ENCODE measurements around the gene CELF4. TPM values are rescaled to one million over a fixed set of nuclear protein-coding genes. Genes with fewer than 3 reads are reported as not detected.
A peak's percentile ranks its signal among the peaks of the same experiment; 100 is the strongest.

CELF4 gene
- total and polyA plus RNA-seq, 2 of the 4 experiments (the other 2 are of a cell fraction): not detected

- Histone ChIP-seq H2AK9ac (replicated peaks; ENCODE audit: low read depth, low read length, poor library complexity) (no peak overlapping the region), H3K27ac (ENCODE audit: insufficient read depth, low read length) (no peak overlapping the region), H4K20me1 (ENCODE audit: insufficient read depth, low read length) (no peaks in the 10 kb centered on the region), H4K5ac (ENCODE audit: low read depth, low read length) (no peak overlapping the region), H3K9me3 (ENCODE audit: control insufficient read depth, insufficient read depth, low read length) (no peaks in the 10 kb centered on the region), H2AK5ac (ENCODE audit: low read depth, low read length) (no peak overlapping the region), H3K4me3 (ENCODE audit: insufficient read depth, low read depth, low read length) (no peak overlapping the region), H4K8ac (ENCODE audit: low read depth in 2 of 2, low read length in 2 of 2) (no peak overlapping the region), H4K91ac (ENCODE audit: insufficient read depth, low read depth, low read length) (no peak overlapping the region), H2BK5ac (ENCODE audit: low read depth, low read length, poor library complexity, severe bottlenecking) (no peak overlapping the region), H3K4me1 (ENCODE audit: control insufficient read depth, insufficient read depth, low read length) (no peaks in the 10 kb centered on the region), H3K4ac (ENCODE audit: low read depth, low read length) (no peak overlapping the region), H3K9me1 (ENCODE audit: insufficient read depth, low read length) (no peaks in the 10 kb centered on the region), H3K23ac (ENCODE audit: low read depth, low read length) (no peak overlapping the region), H3K14ac (replicated peaks; ENCODE audit: low read depth, low read length) (no peak overlapping the region), H2BK120ac (ENCODE audit: low read depth, low read length) (no peak overlapping the region), H3K18ac (ENCODE audit: low read depth, low read length) (no peak overlapping the region), H3K27me3 (ENCODE audit: control insufficient read depth, insufficient read depth, low read length) (peaks cover 12% of the 10 kb centered on the region; the same call in 1 of the 2 replicates), H2BK15ac (ENCODE audit: low read depth, low read length) (no peak overlapping the region), H3K4me2 (ENCODE audit: low read depth, low read length) (no peak overlapping the region), H2BK20ac (ENCODE audit: low read depth, low read length) (no peak overlapping the region), H2AFZ (replicated peaks; ENCODE audit: low read length, poor library complexity) (no peak overlapping the region), H3K9ac (ENCODE audit: low read depth, low read length) (no peak overlapping the region), H3K56ac (ENCODE audit: extremely low read depth, insufficient read depth, low read length) (no peak overlapping the region), H3K79me1 (ENCODE audit: low read depth in 1 of 2, low read length in 2 of 2) (no peaks in the 10 kb centered on the region), H3K36me3 (ENCODE audit: control insufficient read depth, insufficient read depth, low read length) (no peaks in the 10 kb centered on the region)
- intact Hi-C loops (cut with micrococcal nuclease) (no loop called here), dilution Hi-C loops (cut with HindIII; ENCODE audit: low sequenced_read_pairs, unreplicated experiment) (no loop called here), in situ Hi-C loops (cut with MboI; ENCODE audit: low sequenced_read_pairs) (no loop called here)
- no CpG with 5 or more reads among the region's 7 CpGs for WGBS, 2 experiments (ENCODE audit: extremely low coverage in 2 of 2, insufficient read length in 1 of 2)
- TF ChIP-seq RAD21 (IDR thresholded peaks at IDR 0.05; ENCODE audit: low read length): no peak
- TF ChIP-seq USF2 (IDR thresholded peaks at IDR 0.05; ENCODE audit: low read depth, low read length): 0 out of 2 replicates have a peak, but pooled peaks have one; percentile 3
- no TSS peak for BruUV-seq (replicated peaks)
- no peak for DNase-seq
- POLR2A ChIA-PET (ENCODE audit: unreplicated experiment): no interaction called here
- CTCF ChIA-PET: no interaction called here
- ATAC-seq (ENCODE audit: low read depth): no peak
Measured at GRCh38 chr18:37432436-37433195, 133.0 kb downstream of the CELF4 start.
